ENCODE data around the gene RTP2. TPM values are rescaled to one million over a fixed set of nuclear protein-coding genes. Genes with fewer than 3 reads are reported as not detected.

RTP2 gene
- total and polyA plus RNA-seq, 3 donors from 2014 or later = 0.37 to 0.79 (median 0.71) TPM

DNA sequence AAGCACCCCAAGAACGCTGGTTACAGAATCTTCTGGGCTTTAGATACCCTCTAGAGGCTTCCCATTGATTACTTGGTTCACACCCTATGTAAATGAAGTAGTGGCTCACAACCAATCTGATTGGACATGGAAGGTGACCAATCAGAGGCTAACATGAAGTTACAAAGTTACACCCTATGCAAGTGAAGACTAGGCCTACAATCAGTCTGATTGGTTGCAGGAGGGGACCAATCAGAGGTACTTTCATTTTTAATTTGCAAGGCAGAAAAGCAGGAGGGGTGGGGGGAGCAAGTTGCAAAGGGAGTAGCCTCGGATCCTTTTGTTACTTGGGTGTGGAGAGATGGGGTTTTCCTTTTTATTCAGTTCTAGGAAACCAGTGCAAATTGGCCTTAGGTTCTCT, 11.1 kb upstream of the RTP2 start:
- 55 to 69% methylated on average over 2 of the region's 2 CpGs for WGBS, 2 donors
- H3K4me1 ChIP-seq = no peaks in the 10 kb centered on the region

GRCh38 chr3:187709155-187709554, 6.8 kb upstream of the RTP2 start:
- DNase-seq = no peak
- no peaks in the 10 kb centered on the region for H3K27me3 ChIP-seq
- WGBS, 2 donors = 86 to 87% methylated on average over 4 of the region's 4 CpGs
- H3K36me3 ChIP-seq (ENCODE audit: low read depth, missing control alignments) = no peaks in the 10 kb centered on the region
- no peak overlapping the region for H3K4me3 ChIP-seq
- TF ChIP-seq POLR2A (IDR thresholded peaks at IDR 0.05) = no peak
- TF ChIP-seq, protein P1, sequence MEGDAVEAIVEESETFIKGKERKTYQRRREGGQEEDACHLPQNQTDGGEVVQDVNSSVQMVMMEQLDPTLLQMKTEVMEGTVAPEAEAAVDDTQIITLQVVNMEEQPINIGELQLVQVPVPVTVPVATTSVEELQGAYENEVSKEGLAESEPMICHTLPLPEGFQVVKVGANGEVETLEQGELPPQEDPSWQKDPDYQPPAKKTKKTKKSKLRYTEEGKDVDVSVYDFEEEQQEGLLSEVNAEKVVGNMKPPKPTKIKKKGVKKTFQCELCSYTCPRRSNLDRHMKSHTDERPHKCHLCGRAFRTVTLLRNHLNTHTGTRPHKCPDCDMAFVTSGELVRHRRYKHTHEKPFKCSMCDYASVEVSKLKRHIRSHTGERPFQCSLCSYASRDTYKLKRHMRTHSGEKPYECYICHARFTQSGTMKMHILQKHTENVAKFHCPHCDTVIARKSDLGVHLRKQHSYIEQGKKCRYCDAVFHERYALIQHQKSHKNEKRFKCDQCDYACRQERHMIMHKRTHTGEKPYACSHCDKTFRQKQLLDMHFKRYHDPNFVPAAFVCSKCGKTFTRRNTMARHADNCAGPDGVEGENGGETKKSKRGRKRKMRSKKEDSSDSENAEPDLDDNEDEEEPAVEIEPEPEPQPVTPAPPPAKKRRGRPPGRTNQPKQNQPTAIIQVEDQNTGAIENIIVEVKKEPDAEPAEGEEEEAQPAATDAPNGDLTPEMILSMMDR (IDR thresholded peaks at IDR 0.05) = no peak
- H3K9me3 ChIP-seq = no peaks in the 10 kb centered on the region
- H3K4me1 ChIP-seq = no peaks in the 10 kb centered on the region
- no peak overlapping the region for H3K27ac ChIP-seq
- intact Hi-C loops (cut with DNase I; ENCODE audit: low total_unique reads) = no loop called here

More for the DNA sequence above, 11.1 kb upstream of the RTP2 start:
- no peaks in the 10 kb centered on the region for H3K36me3 ChIP-seq (ENCODE audit: low read depth, missing control alignments)
- H3K4me3 ChIP-seq = no peak overlapping the region
- no peaks in the 10 kb centered on the region for H3K9me3 ChIP-seq
- TF ChIP-seq POLR2A (IDR thresholded peaks at IDR 0.05) = no peak
- TF ChIP-seq, protein P1 (IDR thresholded peaks at IDR 0.05) = no peak
- intact Hi-C loops (cut with DNase I; ENCODE audit: low total_unique reads) = no loop called here
- H3K27me3 ChIP-seq = no peaks in the 10 kb centered on the region
- peak; percentile 60 for DNase-seq
- no peak overlapping the region for H3K27ac ChIP-seq

- intact Hi-C loops (cut with DNase I; ENCODE audit: low total_unique reads) = no loop called here
- TF ChIP-seq, protein P1 (IDR thresholded peaks at IDR 0.05) = no peak
- no peak for TF ChIP-seq POLR2A (IDR thresholded peaks at IDR 0.05)
These were observed 6.3 kb upstream of the RTP2 start for GRCh38 chr3:187708696-187709095.

GRCh38 chr3:187706971-187707370, 4.6 kb upstream of the RTP2 start:
- Histone ChIP-seq H3K36me3 (ENCODE audit: low read depth, missing control alignments) (no peaks in the 10 kb centered on the region), H3K4me3 (no peak overlapping the region), H3K27ac (no peak overlapping the region), H3K27me3 (no peaks in the 10 kb centered on the region), H3K9me3 (no peaks in the 10 kb centered on the region), H3K4me1 (no peaks in the 10 kb centered on the region)
- intact Hi-C loops (cut with DNase I; ENCODE audit: low total_unique reads) = no loop called here
- no peak for TF ChIP-seq POLR2A (IDR thresholded peaks at IDR 0.05)
- TF ChIP-seq, protein P1 (IDR thresholded peaks at IDR 0.05) = no peak
- WGBS, 2 donors = 88 to 90% methylated on average over 2 of the region's 2 CpGs
- peak; percentile 34 for DNase-seq

More at GRCh38 chr3:187708696-187709095, 6.3 kb upstream of the RTP2 start:
- no peaks in the 10 kb centered on the region for H3K27me3 ChIP-seq
- no peak overlapping the region for H3K27ac ChIP-seq
- H3K4me1 ChIP-seq = no peaks in the 10 kb centered on the region
- DNase-seq = no peak
- H3K9me3 ChIP-seq = no peaks in the 10 kb centered on the region
- no peaks in the 10 kb centered on the region for H3K36me3 ChIP-seq (ENCODE audit: low read depth, missing control alignments)
- no peak overlapping the region for H3K4me3 ChIP-seq

- no peaks in the 10 kb centered on the region for H3K27me3 ChIP-seq
- no peak overlapping the region for H3K27ac ChIP-seq
- H3K9me3 ChIP-seq = no peaks in the 10 kb centered on the region
- DNase-seq = no peak
- no peaks in the 10 kb centered on the region for H3K4me1 ChIP-seq
- TF ChIP-seq, protein P1 (IDR thresholded peaks at IDR 0.05) = no peak
- TF ChIP-seq POLR2A (IDR thresholded peaks at IDR 0.05) = no peak
- intact Hi-C loops (cut with DNase I; ENCODE audit: low total_unique reads) = no loop called here
- H3K36me3 ChIP-seq (ENCODE audit: low read depth, missing control alignments) = no peaks in the 10 kb centered on the region
- H3K4me3 ChIP-seq = no peak overlapping the region
These were observed 2.8 kb upstream of the RTP2 start for GRCh38 chr3:187705164-187705563.
